ENCODE data around the gene ADRA2B.

DNA sequence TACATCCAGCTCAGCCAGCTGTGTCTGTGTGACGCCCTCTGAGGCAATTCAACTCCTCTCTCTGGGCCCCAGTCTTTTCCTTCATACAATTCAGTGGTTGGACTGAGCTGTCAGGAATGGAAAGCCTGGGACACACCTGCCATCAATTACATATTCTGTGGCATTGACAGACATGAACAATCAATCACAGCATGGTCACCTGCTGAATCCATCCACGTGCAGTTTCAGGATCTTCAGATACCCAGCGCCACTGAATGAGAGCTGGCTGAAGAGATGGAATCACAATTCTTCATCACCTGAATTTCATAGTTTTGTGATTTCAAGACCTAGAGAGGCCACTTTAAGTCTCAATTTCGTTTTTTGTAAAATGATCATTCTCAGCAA, 5.1 kb downstream of the ADRA2B start:
- TF ChIP-seq REST (IDR thresholded peaks at IDR 0.05; ENCODE audit: insufficient read depth in 1 of 2, low read depth in 2 of 2, low read length in 1 of 2) (no peak), CTCF (IDR thresholded peaks at IDR 0.05) (no peak)
